SK-N-SH (cell line): ENCODE measurements around the gene NRG4. TPM values are rescaled to one million over a fixed set of nuclear protein-coding genes. Genes with fewer than 3 reads are reported as not detected.

Experiments
- CTCF ChIA-PET: fragments of 300-600, 350-600 bp; formaldehyde crosslinking; extraction: SDS; loops from one replicate; lab custom pipeline; 2021; lab: Yijun Ruan, JAX
- POLR2A ChIA-PET: fragments of 350-600 bp; sonication (Branson Sonifier 250); formaldehyde crosslinking; extraction: SDS; loops from one replicate; lab custom pipeline; 2020; ENCODE audit warnings: antibody characterized with exemption, inconsistent platforms; lab: Yijun Ruan, JAX
- DNase-seq: peaks from one replicate; pipeline ENCODE4 v3.0.0; 2012
- H2AFZ ChIP-seq: fragments of 200-600 bp; sonication (generic); 2 replicates; pipeline ENCODE4 v1.8.1; 2016; ENCODE audit warnings: antibody characterized with exemption, mild to moderate bottlenecking, low read depth
- H3F3A ChIP-seq: fragments of 200-600 bp; sonication (generic); replicated peaks from 2 replicates; pipeline ENCODE3; 2016; ENCODE audit warnings: antibody characterized with exemption, mild to moderate bottlenecking; ENCODE audit not compliant: insufficient read depth
- H3K27ac ChIP-seq, 2 experiments: fragments of 200-500 bp in 1 of 2; fragments of 200-600 bp in 1 of 2; sonication (Bioruptor generic) in 1 of 2; sonication (generic), shearing (Covaris generic) in 1 of 2; 2 replicates each; pipeline versions ENCODE4 v1.5.1 to v1.6.1; 2014 to 2016; ENCODE audit warnings: low read depth in 2 of 2, inconsistent platforms in 1 of 2, low read length in 1 of 2, mild to moderate bottlenecking in 1 of 2, mixed read lengths in 1 of 2
- H3K27me3 ChIP-seq: fragments of 200-600 bp; sonication (generic), shearing (Covaris generic); 2 replicates; pipeline ENCODE4 v1.6.1; 2016; ENCODE audit warnings: mixed run types; ENCODE audit not compliant: insufficient read depth
- H3K36me3 ChIP-seq, 2 experiments: fragments of 200-500 bp in 1 of 2; fragments of 200-600 bp in 1 of 2; sonication (Bioruptor generic) in 1 of 2; sonication (generic) in 1 of 2; replicated peaks in 1 of 2; 2 replicates each; pipeline versions ENCODE3 to v1.5.1; 2014 to 2016; ENCODE audit warnings: low read length in 1 of 2, mild to moderate bottlenecking in 1 of 2; ENCODE audit not compliant: insufficient read depth in 2 of 2, control insufficient read depth in 1 of 2
- H3K4me1 ChIP-seq, 2 experiments: fragments of 200-500 bp in 1 of 2; fragments of 200-600 bp in 1 of 2; sonication (Bioruptor generic) in 1 of 2; sonication (generic), shearing (Covaris generic) in 1 of 2; 2 replicates each; pipeline versions ENCODE4 v1.5.1 to v1.6.1; 2014 to 2016; ENCODE audit warnings: low read depth in 1 of 2, low read length in 1 of 2, mixed run types in 1 of 2; ENCODE audit not compliant: insufficient read depth in 2 of 2, control insufficient read depth in 1 of 2
- H3K4me2 ChIP-seq: fragments of 200-600 bp; sonication (generic), shearing (Covaris generic); 2 replicates; pipeline ENCODE4 v1.6.1; 2017; ENCODE audit warnings: mixed run types
- H3K4me3 ChIP-seq, 2 experiments: fragments of 200-500 bp in 1 of 2; fragments of 200-600 bp in 1 of 2; sonication (Bioruptor generic) in 1 of 2; sonication (generic), shearing (Covaris generic) in 1 of 2; 2 replicates each; pipeline versions ENCODE4 v1.5.1 to v1.8.1; 2014 to 2016; ENCODE audit warnings: low read depth in 2 of 2, inconsistent platforms in 1 of 2, low read length in 1 of 2, mild to moderate bottlenecking in 1 of 2, mixed read lengths in 1 of 2, moderate library complexity in 1 of 2
- H3K79me2 ChIP-seq: fragments of 200-600 bp; sonication (generic); 2 replicates; pipeline ENCODE4 v1.8.1; 2017; ENCODE audit warnings: mild to moderate bottlenecking; ENCODE audit not compliant: insufficient read depth
- H3K9ac ChIP-seq: fragments of 200-600 bp; sonication (generic); 2 replicates; pipeline ENCODE4 v1.6.1; 2017; ENCODE audit warnings: mixed run types
- H3K9me2 ChIP-seq: fragments of 200-600 bp; sonication (generic); 2 replicates; pipeline ENCODE4 v1.6.1; 2017; ENCODE audit warnings: mixed run types
- H3K9me3 ChIP-seq: fragments of 200-600 bp; sonication (generic); 2 replicates; pipeline ENCODE4 v1.6.1; 2017; ENCODE audit warnings: mixed run types, mild to moderate bottlenecking, moderate library complexity
- H4K20me1 ChIP-seq: fragments of 200-600 bp; sonication (generic); 2 replicates; pipeline ENCODE4 v1.6.1; 2017; ENCODE audit warnings: mild to moderate bottlenecking, mixed run types; ENCODE audit not compliant: insufficient read depth
- CHD2 ChIP-seq: fragments of 150-350 bp; IDR thresholded peaks from 2 replicates; pipeline ENCODE4 v1.6.1; 2018; ENCODE audit warnings: low read length; ENCODE audit not compliant: partially characterized antibody
- ELF1 ChIP-seq: IDR thresholded peaks from 2 replicates; pipeline ENCODE4 v1.4.0; 2012
- EP300 ChIP-seq, 2 experiments: IDR thresholded peaks; 2 replicates each; pipeline versions ENCODE4 v1.4.0 to v1.6.1; 2012; ENCODE audit warnings: borderline replicate concordance in 1 of 2, low read depth in 1 of 2, low read length in 1 of 2
- FOSL2 ChIP-seq: IDR thresholded peaks from 2 replicates; pipeline ENCODE4 v1.4.0; 2012; ENCODE audit warnings: low read depth, mild to moderate bottlenecking, moderate library complexity, borderline replicate concordance
- FOXJ3 ChIP-seq: sonication (generic); formaldehyde crosslinking; IDR thresholded peaks from 2 replicates; pipeline ENCODE4 v1.5.1; 2020; ENCODE audit warnings: mild to moderate bottlenecking, missing genetic modification reagents
- GABPA ChIP-seq: IDR thresholded peaks from 2 replicates; pipeline ENCODE4 v1.4.0; 2012; ENCODE audit warnings: low read depth, mild to moderate bottlenecking
- GATA2 ChIP-seq: sonication (generic); formaldehyde crosslinking; IDR thresholded peaks from 2 replicates; pipeline ENCODE4 v1.5.0; 2020; ENCODE audit warnings: mild to moderate bottlenecking, missing genetic modification reagents
- MXI1 ChIP-seq: IDR thresholded peaks from 2 replicates; pipeline ENCODE4 v1.6.1; 2012; ENCODE audit warnings: mild to moderate bottlenecking, low read depth, low read length, improper control_type of control experiment
- NFIC ChIP-seq: IDR thresholded peaks from 2 replicates; pipeline ENCODE4 v1.4.0; 2012; ENCODE audit warnings: borderline replicate concordance
- NRF1 ChIP-seq: IDR thresholded peaks from 2 replicates; pipeline ENCODE4 v1.6.1; 2012; ENCODE audit warnings: low read depth, mild to moderate bottlenecking, low read length
- POLR2AphosphoS5 ChIP-seq: IDR thresholded peaks from 2 replicates; pipeline ENCODE4 v1.6.1; 2012; ENCODE audit warnings: low read depth, low read length
- RAD21 ChIP-seq: IDR thresholded peaks from 2 replicates; pipeline ENCODE4 v1.6.1; 2012; ENCODE audit warnings: mild to moderate bottlenecking, low read length
- SIN3A ChIP-seq: IDR thresholded peaks from 2 replicates; pipeline ENCODE4 v1.6.1; 2012; ENCODE audit warnings: low read depth, mild to moderate bottlenecking, low read length, moderate library complexity, borderline replicate concordance
- TCF12 ChIP-seq: IDR thresholded peaks from 2 replicates; pipeline ENCODE4 v1.4.0; 2012
- WGBS: methylation state at CpG from one replicate; pipeline ENCODE4 v1.1.6; 2017; ENCODE audit warnings: low lambda C conversion rate; 5-methylcytosine and 5-hydroxymethylcytosine counted together
- polyA plus RNA-seq, 3 experiments: library from polyadenylated mRNA; depleted of rRNA; stranded (reverse); fragments of >200 nt; gene quantifications; 2 replicates each; pipeline ENCODE4 v1.2.3, GENCODE V29; 2012
- TF ChIP-seq, protein P1 (sequence below): IDR thresholded peaks from 2 replicates; pipeline ENCODE4 v1.4.0; 2012; ENCODE audit warnings: low read depth, borderline replicate concordance
- TF ChIP-seq, protein P2 (sequence below): fragments of 150-350 bp; IDR thresholded peaks from 2 replicates; pipeline ENCODE4 v1.6.1; 2016; ENCODE audit warnings: mild to moderate bottlenecking, low read depth, low read length
- TF ChIP-seq, protein P3 (sequence below): IDR thresholded peaks from 2 replicates; pipeline ENCODE4 v1.4.0; 2012; ENCODE audit warnings: low read depth, borderline replicate concordance
- TF ChIP-seq, protein P4 (sequence below): IDR thresholded peaks from 2 replicates; pipeline ENCODE4 v1.6.1; 2012; ENCODE audit warnings: mild to moderate bottlenecking, low read depth, low read length, moderate library complexity
- TF ChIP-seq, protein P5 (sequence below): IDR thresholded peaks from 2 replicates; pipeline ENCODE4 v1.4.0; 2012; ENCODE audit warnings: low read depth

Gene NRG4
- polyA plus RNA-seq, 1 of the 3 experiments (the other 2 are of a cell fraction) = not detected

DNA sequence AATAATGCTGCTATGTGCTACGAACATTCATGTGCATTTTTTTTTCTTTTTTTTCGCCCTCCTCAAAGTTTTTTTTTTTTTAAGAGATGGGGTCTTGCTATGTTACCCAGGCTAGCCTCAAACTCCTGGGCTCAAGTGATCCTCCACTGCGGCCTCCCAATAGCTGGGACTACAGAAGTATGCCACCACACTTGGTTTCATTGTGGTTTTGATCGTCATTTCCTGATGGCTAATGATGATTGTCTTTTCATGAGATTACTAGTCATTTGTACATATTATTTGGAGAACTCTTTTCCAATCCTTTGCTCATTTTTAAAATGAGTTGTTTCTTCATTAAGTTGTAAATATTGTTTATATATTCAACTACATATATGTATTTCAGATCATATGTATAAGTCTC is 59.7 kb downstream of the NRG4 start:
- Histone ChIP-seq H3F3A (no peaks in the 10 kb centered on the region), H3K4me2 (no peak overlapping the region), H3K9ac (no peak overlapping the region), H3K9me2 (no peaks in the 10 kb centered on the region), H4K20me1 (no peaks in the 10 kb centered on the region), H3K9me3 (no peaks in the 10 kb centered on the region), H2AFZ (no peak overlapping the region), H3K79me2 (no peaks in the 10 kb centered on the region), H3K4me3 (no peak overlapping the region), H3K36me3 (no peaks in the 10 kb centered on the region), H3K27me3 (no peaks in the 10 kb centered on the region), H3K27ac (no peak overlapping the region), H3K4me1 (no peaks in the 10 kb centered on the region)
- 78% methylated on average over 4 of the region's 4 CpGs for WGBS
- CTCF ChIA-PET = interaction anchor here (0.6 to 0.8 kb wide), 2 partner anchors 166 to 884 kb away, joined by 3 read pairs; no protein-coding TSS in a partner anchor
- DNase-seq = no peak
- POLR2A ChIA-PET = no interaction called here
- no peak for TF ChIP-seq FOSL2
- no peak for TF ChIP-seq FOXJ3 (CRISPR knock-in tag)
- no peak for TF ChIP-seq GABPA
- no peak for TF ChIP-seq SIN3A
- TF ChIP-seq NRF1 = no peak
- TF ChIP-seq, protein P1, sequence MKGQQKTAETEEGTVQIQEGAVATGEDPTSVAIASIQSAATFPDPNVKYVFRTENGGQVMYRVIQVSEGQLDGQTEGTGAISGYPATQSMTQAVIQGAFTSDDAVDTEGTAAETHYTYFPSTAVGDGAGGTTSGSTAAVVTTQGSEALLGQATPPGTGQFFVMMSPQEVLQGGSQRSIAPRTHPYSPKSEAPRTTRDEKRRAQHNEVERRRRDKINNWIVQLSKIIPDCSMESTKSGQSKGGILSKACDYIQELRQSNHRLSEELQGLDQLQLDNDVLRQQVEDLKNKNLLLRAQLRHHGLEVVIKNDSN = no peak
- no peak for TF ChIP-seq MXI1
- no peak for TF ChIP-seq NFIC
- no peak for TF ChIP-seq RAD21

DNA sequence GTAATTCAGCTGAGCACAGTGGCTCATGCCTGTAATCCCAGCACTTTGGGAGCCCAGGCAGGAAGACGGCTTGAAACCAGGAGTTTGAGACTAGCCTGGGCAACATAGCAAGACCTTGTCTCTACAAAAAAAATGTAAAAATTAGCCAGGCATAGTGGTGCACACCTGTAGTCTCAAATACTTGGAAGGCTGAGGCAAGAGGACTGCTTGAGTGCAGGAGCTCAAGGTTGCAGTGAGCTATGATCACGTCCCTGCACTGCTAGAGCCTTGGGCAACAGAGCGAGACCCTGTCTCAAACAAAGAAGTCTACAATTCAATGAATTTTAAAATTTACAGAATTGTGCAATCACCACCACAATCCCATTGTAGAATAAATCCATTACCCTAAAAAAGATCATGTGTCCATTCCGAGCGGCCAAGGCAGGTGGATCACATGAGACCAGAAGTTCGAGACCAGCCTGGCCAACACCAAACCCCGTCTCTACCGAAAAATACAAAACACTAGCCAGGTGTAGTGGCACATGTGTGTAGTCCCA is 63.4 kb downstream of the NRG4 start:
- Histone ChIP-seq H3K9me3 (no peaks in the 10 kb centered on the region), H2AFZ (no peak overlapping the region), H3K9ac (no peak overlapping the region), H4K20me1 (no peaks in the 10 kb centered on the region), H3K79me2 (no peaks in the 10 kb centered on the region), H3K27me3 (no peaks in the 10 kb centered on the region), H3K36me3 (no peaks in the 10 kb centered on the region), H3K4me3 (no peak overlapping the region), H3K27ac (no peak overlapping the region), H3K4me1 (no peaks in the 10 kb centered on the region), H3F3A (no peaks in the 10 kb centered on the region), H3K9me2 (no peaks in the 10 kb centered on the region), H3K4me2 (no peak overlapping the region)
- CTCF ChIA-PET = no interaction called here
- DNase-seq = no peak
- POLR2A ChIA-PET = no interaction called here
- WGBS = 73% methylated on average over 8 of the region's 8 CpGs
- TF ChIP-seq NFIC (no peak), GATA2 (no peak), POLR2AphosphoS5 (no peak), EP300 (IDR thresholded peaks at IDR 0.05; ENCODE audit: borderline replicate concordance in 1 of 2, low read depth in 1 of 2, low read length in 1 of 2) (no peak), RAD21 (no peak), TCF12 (no peak), CHD2 (no peak), FOXJ3 (CRISPR knock-in tag) (no peak), ELF1 (no peak), FOSL2 (no peak)
- TF ChIP-seq, protein P2, sequence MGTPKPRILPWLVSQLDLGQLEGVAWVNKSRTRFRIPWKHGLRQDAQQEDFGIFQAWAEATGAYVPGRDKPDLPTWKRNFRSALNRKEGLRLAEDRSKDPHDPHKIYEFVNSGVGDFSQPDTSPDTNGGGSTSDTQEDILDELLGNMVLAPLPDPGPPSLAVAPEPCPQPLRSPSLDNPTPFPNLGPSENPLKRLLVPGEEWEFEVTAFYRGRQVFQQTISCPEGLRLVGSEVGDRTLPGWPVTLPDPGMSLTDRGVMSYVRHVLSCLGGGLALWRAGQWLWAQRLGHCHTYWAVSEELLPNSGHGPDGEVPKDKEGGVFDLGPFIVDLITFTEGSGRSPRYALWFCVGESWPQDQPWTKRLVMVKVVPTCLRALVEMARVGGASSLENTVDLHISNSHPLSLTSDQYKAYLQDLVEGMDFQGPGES = no peak
- TF ChIP-seq, protein P3, sequence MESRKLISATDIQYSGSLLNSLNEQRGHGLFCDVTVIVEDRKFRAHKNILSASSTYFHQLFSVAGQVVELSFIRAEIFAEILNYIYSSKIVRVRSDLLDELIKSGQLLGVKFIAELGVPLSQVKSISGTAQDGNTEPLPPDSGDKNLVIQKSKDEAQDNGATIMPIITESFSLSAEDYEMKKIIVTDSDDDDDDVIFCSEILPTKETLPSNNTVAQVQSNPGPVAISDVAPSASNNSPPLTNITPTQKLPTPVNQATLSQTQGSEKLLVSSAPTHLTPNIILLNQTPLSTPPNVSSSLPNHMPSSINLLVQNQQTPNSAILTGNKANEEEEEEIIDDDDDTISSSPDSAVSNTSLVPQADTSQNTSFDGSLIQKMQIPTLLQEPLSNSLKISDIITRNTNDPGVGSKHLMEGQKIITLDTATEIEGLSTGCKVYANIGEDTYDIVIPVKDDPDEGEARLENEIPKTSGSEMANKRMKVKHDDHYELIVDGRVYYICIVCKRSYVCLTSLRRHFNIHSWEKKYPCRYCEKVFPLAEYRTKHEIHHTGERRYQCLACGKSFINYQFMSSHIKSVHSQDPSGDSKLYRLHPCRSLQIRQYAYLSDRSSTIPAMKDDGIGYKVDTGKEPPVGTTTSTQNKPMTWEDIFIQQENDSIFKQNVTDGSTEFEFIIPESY = no peak
- TF ChIP-seq, protein P1 = no peak
- TF ChIP-seq, protein P4, sequence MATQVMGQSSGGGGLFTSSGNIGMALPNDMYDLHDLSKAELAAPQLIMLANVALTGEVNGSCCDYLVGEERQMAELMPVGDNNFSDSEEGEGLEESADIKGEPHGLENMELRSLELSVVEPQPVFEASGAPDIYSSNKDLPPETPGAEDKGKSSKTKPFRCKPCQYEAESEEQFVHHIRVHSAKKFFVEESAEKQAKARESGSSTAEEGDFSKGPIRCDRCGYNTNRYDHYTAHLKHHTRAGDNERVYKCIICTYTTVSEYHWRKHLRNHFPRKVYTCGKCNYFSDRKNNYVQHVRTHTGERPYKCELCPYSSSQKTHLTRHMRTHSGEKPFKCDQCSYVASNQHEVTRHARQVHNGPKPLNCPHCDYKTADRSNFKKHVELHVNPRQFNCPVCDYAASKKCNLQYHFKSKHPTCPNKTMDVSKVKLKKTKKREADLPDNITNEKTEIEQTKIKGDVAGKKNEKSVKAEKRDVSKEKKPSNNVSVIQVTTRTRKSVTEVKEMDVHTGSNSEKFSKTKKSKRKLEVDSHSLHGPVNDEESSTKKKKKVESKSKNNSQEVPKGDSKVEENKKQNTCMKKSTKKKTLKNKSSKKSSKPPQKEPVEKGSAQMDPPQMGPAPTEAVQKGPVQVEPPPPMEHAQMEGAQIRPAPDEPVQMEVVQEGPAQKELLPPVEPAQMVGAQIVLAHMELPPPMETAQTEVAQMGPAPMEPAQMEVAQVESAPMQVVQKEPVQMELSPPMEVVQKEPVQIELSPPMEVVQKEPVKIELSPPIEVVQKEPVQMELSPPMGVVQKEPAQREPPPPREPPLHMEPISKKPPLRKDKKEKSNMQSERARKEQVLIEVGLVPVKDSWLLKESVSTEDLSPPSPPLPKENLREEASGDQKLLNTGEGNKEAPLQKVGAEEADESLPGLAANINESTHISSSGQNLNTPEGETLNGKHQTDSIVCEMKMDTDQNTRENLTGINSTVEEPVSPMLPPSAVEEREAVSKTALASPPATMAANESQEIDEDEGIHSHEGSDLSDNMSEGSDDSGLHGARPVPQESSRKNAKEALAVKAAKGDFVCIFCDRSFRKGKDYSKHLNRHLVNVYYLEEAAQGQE = no peak
- TF ChIP-seq, protein P5, sequence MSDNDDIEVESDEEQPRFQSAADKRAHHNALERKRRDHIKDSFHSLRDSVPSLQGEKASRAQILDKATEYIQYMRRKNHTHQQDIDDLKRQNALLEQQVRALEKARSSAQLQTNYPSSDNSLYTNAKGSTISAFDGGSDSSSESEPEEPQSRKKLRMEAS = no peak
